ENCODE measurements around the gene EPG5.
"Not testable (repeated sequence)": the region's sequence is repeated elsewhere in the genome, so short reads cannot be mapped to it uniquely, and the experiment has no call there.

EPG5 gene

GRCh38 chr18:45856531-45856930 is 110.6 kb downstream of the EPG5 start:
- no peak overlapping the region for H3K4me3 ChIP-seq (ENCODE audit: low read depth, low read length)
- H3K9ac ChIP-seq (ENCODE audit: low read depth, low read length) = no peak overlapping the region
- no peaks in the 10 kb centered on the region for H3K4me1 ChIP-seq (ENCODE audit: control insufficient read depth, insufficient read depth, low read length)
- peaks cover 2% of the 10 kb centered on the region for H3K36me3 ChIP-seq (ENCODE audit: control insufficient read depth, insufficient read depth, low read length)
- no peaks in the 10 kb centered on the region for H3K9me3 ChIP-seq (ENCODE audit: control insufficient read depth, insufficient read depth, low read length)
- H3K27me3 ChIP-seq (ENCODE audit: control insufficient read depth, insufficient read depth, low read length) = no peaks in the 10 kb centered on the region

DNA sequence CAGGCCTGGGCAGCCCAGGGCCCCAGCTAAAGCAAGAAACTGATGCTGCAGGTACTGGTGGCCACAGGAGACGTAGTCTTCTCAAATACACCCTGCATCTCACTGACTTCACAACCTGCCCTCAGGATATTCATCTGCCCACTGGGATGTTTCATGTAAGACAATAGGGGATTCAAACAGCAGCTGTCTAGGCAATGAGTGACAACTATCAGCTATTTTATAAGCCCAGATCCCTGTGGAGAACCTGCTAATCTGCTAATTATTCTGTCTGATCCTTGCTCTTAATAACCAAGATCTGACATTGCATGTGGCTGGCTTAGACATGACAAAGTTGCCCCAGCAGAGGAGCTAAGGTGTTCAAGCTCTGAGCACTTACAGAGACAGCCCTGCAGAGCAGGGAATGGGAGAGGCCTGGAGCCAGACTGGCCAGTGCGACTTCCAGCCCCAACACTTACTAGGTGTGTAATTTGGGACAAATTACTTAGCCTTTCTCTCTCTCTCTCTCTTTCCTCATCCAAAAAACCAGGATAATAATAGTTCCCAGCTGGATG is 113.0 kb downstream of the EPG5 start:
- H3K4me1 ChIP-seq (ENCODE audit: control insufficient read depth, insufficient read depth, low read length) = no peaks in the 10 kb centered on the region
- H3K9ac ChIP-seq (ENCODE audit: low read depth, low read length) = no peak overlapping the region
- no peaks in the 10 kb centered on the region for H3K27me3 ChIP-seq (ENCODE audit: control insufficient read depth, insufficient read depth, low read length)
- H3K9me3 ChIP-seq (ENCODE audit: control insufficient read depth, insufficient read depth, low read length) = no peaks in the 10 kb centered on the region
- H3K4me3 ChIP-seq (ENCODE audit: low read depth, low read length) = no peak overlapping the region
- H3K36me3 ChIP-seq (ENCODE audit: control insufficient read depth, insufficient read depth, low read length) = peaks cover 2% of the 10 kb centered on the region

DNA sequence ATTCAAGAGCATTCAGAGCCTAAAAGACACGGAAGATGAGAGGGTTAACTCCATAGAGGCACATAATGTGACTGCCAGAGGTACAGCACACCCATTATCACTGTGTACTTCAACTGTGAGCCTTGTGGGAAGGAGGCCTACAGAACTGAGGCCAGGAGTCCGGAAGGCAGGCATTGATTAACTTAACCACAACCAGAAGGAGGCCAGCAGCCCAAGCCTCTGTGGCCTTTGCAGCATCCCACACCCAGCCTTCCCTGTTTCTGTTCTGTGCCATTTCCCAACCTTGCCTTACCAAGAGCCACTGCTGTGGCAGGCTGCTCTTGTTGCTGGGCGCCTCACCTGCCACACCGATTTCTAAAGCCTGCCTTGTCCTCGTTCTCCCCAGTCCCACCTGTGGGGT is 114.5 kb downstream of the EPG5 start:
- Histone ChIP-seq H3K9me3 (ENCODE audit: control insufficient read depth, insufficient read depth, low read length) (no peaks in the 10 kb centered on the region), H3K27me3 (ENCODE audit: control insufficient read depth, insufficient read depth, low read length) (no peaks in the 10 kb centered on the region), H3K9ac (ENCODE audit: low read depth, low read length) (no peak overlapping the region), H3K36me3 (ENCODE audit: control insufficient read depth, insufficient read depth, low read length) (peaks cover 2% of the 10 kb centered on the region), H3K4me1 (ENCODE audit: control insufficient read depth, insufficient read depth, low read length) (no peaks in the 10 kb centered on the region), H3K4me3 (ENCODE audit: low read depth, low read length) (no peak overlapping the region)

DNA sequence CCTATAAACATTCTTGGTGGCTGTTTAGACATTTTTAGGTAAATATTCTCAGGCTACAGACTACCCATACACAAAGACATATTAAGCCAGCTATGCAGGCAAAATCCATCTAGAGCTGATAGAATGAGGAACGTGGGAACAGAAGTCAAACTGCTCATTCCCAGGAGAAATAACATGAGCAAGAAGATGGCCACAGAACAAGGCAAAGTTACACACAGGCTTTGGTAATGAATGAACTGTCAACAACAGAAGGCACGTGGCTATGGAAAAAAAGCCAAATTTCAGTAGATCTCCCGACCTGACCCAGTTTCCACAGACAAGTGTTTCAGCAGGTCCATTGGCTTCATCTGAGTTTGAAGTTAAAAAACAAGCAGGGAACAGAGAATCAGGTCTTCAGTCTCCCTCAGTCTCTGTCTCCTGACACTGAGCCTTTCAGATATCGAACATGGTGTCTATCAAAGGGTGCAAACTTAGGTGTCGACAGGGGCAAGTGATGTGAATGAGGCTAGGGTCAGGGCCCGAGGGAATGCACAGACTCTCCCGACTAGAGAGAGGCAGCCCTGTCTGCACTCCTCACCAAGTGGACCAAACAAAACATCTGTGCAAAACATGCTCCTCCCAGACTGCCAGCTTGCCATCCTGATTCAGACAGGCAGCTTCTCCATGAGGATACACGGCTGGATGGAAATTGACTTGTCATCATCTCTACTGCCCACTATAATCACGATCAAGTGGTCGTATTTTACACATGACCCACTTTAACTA is 115.8 kb downstream of the EPG5 start:
- H3K4me3 ChIP-seq (ENCODE audit: low read depth, low read length) = no peak overlapping the region
- no peak overlapping the region for H3K9ac ChIP-seq (ENCODE audit: low read depth, low read length)
- peaks cover 2% of the 10 kb centered on the region for H3K36me3 ChIP-seq (ENCODE audit: control insufficient read depth, insufficient read depth, low read length)
- no peaks in the 10 kb centered on the region for H3K9me3 ChIP-seq (ENCODE audit: control insufficient read depth, insufficient read depth, low read length)
- H3K4me1 ChIP-seq (ENCODE audit: control insufficient read depth, insufficient read depth, low read length) = no peaks in the 10 kb centered on the region
- H3K27me3 ChIP-seq (ENCODE audit: control insufficient read depth, insufficient read depth, low read length) = no peaks in the 10 kb centered on the region

- Histone ChIP-seq H3K36me3 (ENCODE audit: control insufficient read depth, insufficient read depth, low read length) (peaks cover 2% of the 10 kb centered on the region), H3K9ac (ENCODE audit: low read depth, low read length) (no peak overlapping the region), H3K4me3 (ENCODE audit: low read depth, low read length) (no peak overlapping the region), H3K4me1 (ENCODE audit: control insufficient read depth, insufficient read depth, low read length) (no peaks in the 10 kb centered on the region), H3K9me3 (ENCODE audit: control insufficient read depth, insufficient read depth, low read length) (no peaks in the 10 kb centered on the region), H3K27me3 (ENCODE audit: control insufficient read depth, insufficient read depth, low read length) (no peaks in the 10 kb centered on the region)
Measured at GRCh38 chr18:45850021-45850420, 117.1 kb downstream of the EPG5 start.

- Histone ChIP-seq H3K9ac (ENCODE audit: low read depth, low read length) (no peak overlapping the region), H3K9me3 (ENCODE audit: control insufficient read depth, insufficient read depth, low read length) (no peaks in the 10 kb centered on the region), H3K4me3 (ENCODE audit: low read depth, low read length) (no peak overlapping the region), H3K4me1 (ENCODE audit: control insufficient read depth, insufficient read depth, low read length) (no peaks in the 10 kb centered on the region), H3K36me3 (ENCODE audit: control insufficient read depth, insufficient read depth, low read length) (peaks cover 2% of the 10 kb centered on the region), H3K27me3 (ENCODE audit: control insufficient read depth, insufficient read depth, low read length) (no peaks in the 10 kb centered on the region)
Measured at GRCh38 chr18:45849529-45849928, 117.6 kb downstream of the EPG5 start.

- H3K9me3 ChIP-seq (ENCODE audit: control insufficient read depth, insufficient read depth, low read length); H3K4me3 ChIP-seq (ENCODE audit: low read depth, low read length); H3K4me1 ChIP-seq (ENCODE audit: control insufficient read depth, insufficient read depth, low read length); H3K27me3 ChIP-seq (ENCODE audit: control insufficient read depth, insufficient read depth, low read length); H3K9ac ChIP-seq (ENCODE audit: low read depth, low read length); H3K36me3 ChIP-seq (ENCODE audit: control insufficient read depth, insufficient read depth, low read length): not testable (repeated sequence)
Measured at GRCh38 chr18:45848643-45849042, 118.5 kb downstream of the EPG5 start.

DNA sequence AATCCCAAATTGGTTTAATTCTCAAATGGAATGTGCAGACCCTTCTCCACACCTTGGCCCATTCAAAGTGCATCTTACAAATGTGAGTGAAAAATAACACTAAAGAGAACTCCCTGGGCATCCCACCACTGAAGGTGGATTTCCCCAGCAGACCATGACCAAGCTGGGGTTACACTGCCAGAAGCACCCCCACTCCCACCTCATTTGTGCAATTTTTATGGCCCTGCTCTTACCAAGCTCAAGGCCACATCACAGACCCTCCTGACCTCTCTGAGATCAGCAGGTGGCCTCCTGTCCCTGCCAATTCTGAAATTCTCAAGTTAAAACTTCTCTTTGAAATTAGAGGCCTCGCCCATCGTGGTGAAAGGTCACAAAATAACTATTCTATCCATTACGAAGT is 120.0 kb downstream of the EPG5 start:
- Histone ChIP-seq H3K4me1 (ENCODE audit: control insufficient read depth, insufficient read depth, low read length) (no peaks in the 10 kb centered on the region), H3K9ac (ENCODE audit: low read depth, low read length) (no peak overlapping the region), H3K4me3 (ENCODE audit: low read depth, low read length) (no peak overlapping the region), H3K36me3 (ENCODE audit: control insufficient read depth, insufficient read depth, low read length) (no peaks in the 10 kb centered on the region), H3K27me3 (ENCODE audit: control insufficient read depth, insufficient read depth, low read length) (no peaks in the 10 kb centered on the region), H3K9me3 (ENCODE audit: control insufficient read depth, insufficient read depth, low read length) (no peaks in the 10 kb centered on the region)

DNA sequence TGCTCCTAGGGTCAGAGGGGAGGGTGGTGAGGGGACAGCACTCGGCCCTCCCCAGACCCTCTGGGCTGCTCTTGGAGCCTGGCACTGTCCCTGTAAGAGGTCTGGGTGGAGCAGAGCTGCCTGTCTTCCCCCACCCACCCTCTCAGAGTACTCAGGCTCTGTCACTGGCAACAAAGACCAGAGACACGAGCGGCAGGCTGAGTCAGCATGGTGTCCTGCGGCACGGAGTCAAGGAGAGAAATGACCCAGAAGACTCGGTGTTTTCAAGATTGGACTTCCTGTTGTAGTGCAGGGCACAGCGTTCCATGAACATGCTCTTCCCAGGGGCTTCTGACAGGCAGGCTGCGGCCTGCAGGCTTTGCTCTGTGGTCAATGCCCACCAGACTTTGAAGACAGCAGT is 121.7 kb downstream of the EPG5 start:
- Histone ChIP-seq H3K4me1 (ENCODE audit: control insufficient read depth, insufficient read depth, low read length) (no peaks in the 10 kb centered on the region), H3K9me3 (ENCODE audit: control insufficient read depth, insufficient read depth, low read length) (no peaks in the 10 kb centered on the region), H3K9ac (ENCODE audit: low read depth, low read length) (no peak overlapping the region), H3K4me3 (ENCODE audit: low read depth, low read length) (no peak overlapping the region), H3K27me3 (ENCODE audit: control insufficient read depth, insufficient read depth, low read length) (no peaks in the 10 kb centered on the region), H3K36me3 (ENCODE audit: control insufficient read depth, insufficient read depth, low read length) (no peaks in the 10 kb centered on the region)

- Histone ChIP-seq H3K36me3 (ENCODE audit: control insufficient read depth, insufficient read depth, low read length) (no peaks in the 10 kb centered on the region), H3K9ac (ENCODE audit: low read depth, low read length) (no peak overlapping the region), H3K4me3 (ENCODE audit: low read depth, low read length) (no peak overlapping the region), H3K4me1 (ENCODE audit: control insufficient read depth, insufficient read depth, low read length) (no peaks in the 10 kb centered on the region), H3K27me3 (ENCODE audit: control insufficient read depth, insufficient read depth, low read length) (no peaks in the 10 kb centered on the region), H3K9me3 (ENCODE audit: control insufficient read depth, insufficient read depth, low read length) (no peaks in the 10 kb centered on the region)
Measured at GRCh38 chr18:45844938-45845337, 122.2 kb downstream of the EPG5 start.

- peaks cover 1% of the 10 kb centered on the region for H3K4me1 ChIP-seq (ENCODE audit: control insufficient read depth, insufficient read depth, low read length)
- H3K27me3 ChIP-seq (ENCODE audit: control insufficient read depth, insufficient read depth, low read length) = peaks cover 7% of the 10 kb centered on the region
- no peak overlapping the region for H3K9ac ChIP-seq (ENCODE audit: low read depth, low read length)
- no peak overlapping the region for H3K4me3 ChIP-seq (ENCODE audit: low read depth, low read length)
- H3K9me3 ChIP-seq (ENCODE audit: control insufficient read depth, insufficient read depth, low read length) = no peaks in the 10 kb centered on the region
- no peaks in the 10 kb centered on the region for H3K36me3 ChIP-seq (ENCODE audit: control insufficient read depth, insufficient read depth, low read length)
Measured at GRCh38 chr18:45843019-45843418, 124.1 kb downstream of the EPG5 start.

GRCh38 chr18:45841765-45842442 is 125.2 kb downstream of the EPG5 start:
- H3K9me3 ChIP-seq (ENCODE audit: control insufficient read depth, insufficient read depth, low read length) = no peaks in the 10 kb centered on the region
- peaks cover 3% of the 10 kb centered on the region for H3K4me1 ChIP-seq (ENCODE audit: control insufficient read depth, insufficient read depth, low read length)
- no peak overlapping the region for H3K4me3 ChIP-seq (ENCODE audit: low read depth, low read length)
- H3K9ac ChIP-seq (ENCODE audit: low read depth, low read length) = no peak overlapping the region
- H3K36me3 ChIP-seq (ENCODE audit: control insufficient read depth, insufficient read depth, low read length) = no peaks in the 10 kb centered on the region
- H3K27me3 ChIP-seq (ENCODE audit: control insufficient read depth, insufficient read depth, low read length) = peaks cover 13% of the 10 kb centered on the region
